Activated CD4-positive, alpha-beta T cell treated with anti-CD3 and anti-CD28 coated beads for 36 hours (primary cell): ENCODE data around the gene SH3BP1. TPM values are rescaled to one million over a fixed set of nuclear protein-coding genes. Genes with fewer than 3 reads are reported as not detected.
"Not testable (repeated sequence)": the region's sequence is repeated elsewhere in the genome, so short reads cannot be mapped to it uniquely, and the experiment has no call there.

Source experiments
- ATAC-seq: fragments of 200-7000 bp; cut with Tn5 transposase; one replicate; pipeline ENCODE4 v1.10.0; 2021; ENCODE audit warnings: mild to moderate bottlenecking, moderate library complexity
- CTCF ChIA-PET: fragments of 350-600 bp; sonication (Branson Sonifier 250); formaldehyde crosslinking; loops from one replicate; lab custom pipeline; 2021; ENCODE audit warnings: antibody characterized with exemption; lab: Charles Lee
- POLR2A ChIA-PET: fragments of 350-600 bp; sonication (Branson Sonifier 250); formaldehyde crosslinking; loops from one replicate; lab custom pipeline; 2021; ENCODE audit warnings: antibody characterized with exemption, inconsistent platforms; lab: Charles Lee
- DNase-seq: peaks from one replicate; pipeline ENCODE4 v3.0.0-alpha.2; 2020
- H3K27ac Mint-ChIP-seq: one replicate; pipeline ENCODE4 v1.8.0; 2021; ENCODE audit warnings: mixed read lengths
- H3K27me3 Mint-ChIP-seq: one replicate; pipeline ENCODE4 v1.8.0; 2021; ENCODE audit warnings: mixed read lengths
- H3K36me3 Mint-ChIP-seq: one replicate; pipeline ENCODE4 v1.8.0; 2021; ENCODE audit warnings: low read depth, mixed read lengths
- H3K4me1 Mint-ChIP-seq: one replicate; pipeline ENCODE4 v1.8.0; 2021; ENCODE audit warnings: mixed read lengths
- H3K4me3 Mint-ChIP-seq: one replicate; pipeline ENCODE4 v1.8.0; 2021; ENCODE audit warnings: mild to moderate bottlenecking, moderate library complexity, mixed read lengths
- H3K9me3 Mint-ChIP-seq: one replicate; pipeline ENCODE4 v1.8.0; 2021; ENCODE audit warnings: low read depth, mixed read lengths
- intact Hi-C, 2 experiments: fragments of 100-400 bp; cut with DNase I in 1 of 2; cut with micrococcal nuclease in 1 of 2; formaldehyde crosslinking; loops; one replicate each; pipeline versions ENCODE4 v1.14.2 to v1.15.1; 2022 to 2024; cut with DNase I, micrococcal nuclease
- total RNA-seq, 2 experiments: library from RNA; stranded (reverse); gene quantifications; one replicate each; pipeline ENCODE4 v1.2.3, GENCODE V29; 2021

Gene SH3BP1
- total RNA-seq, 2 experiments from 2014 or later: 86.5 to 98.2 TPM

DNA sequence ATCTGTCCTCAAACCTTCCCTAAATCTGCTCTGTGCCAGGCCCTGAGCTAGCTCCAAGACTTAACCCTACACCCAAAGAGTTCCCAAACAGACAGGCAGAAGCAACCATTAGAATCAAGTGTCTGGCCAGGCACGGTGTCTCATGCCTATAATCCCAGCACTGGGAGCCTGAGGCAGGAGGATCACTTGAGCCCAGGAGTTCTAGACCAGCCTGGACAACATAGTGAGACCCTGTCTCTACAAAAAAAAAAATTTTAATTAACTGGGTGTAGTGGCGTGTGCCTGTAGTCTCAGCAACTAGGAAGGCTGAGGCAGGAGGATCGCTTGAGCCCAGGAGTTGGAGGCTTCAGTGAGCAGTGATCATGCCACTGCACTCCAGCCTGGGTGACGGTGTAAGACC is 17.1 kb downstream of the SH3BP1 start:
- CTCF ChIA-PET: interaction anchor here (0.6 to 8.6 kb wide), 4 partner anchors 13 to 152 kb away, joined by 3 to 98 read pairs (median 20); no protein-coding TSS in a partner anchor
- Mint-ChIP-seq H3K4me1 (peaks cover 30% of the 10 kb centered on the region), H3K36me3 (peaks cover 14% of the 10 kb centered on the region), H3K27ac (peak overlapping the region; percentile 4)
- intact Hi-C loops, POLR2A ChIA-PET, DNase-seq, ATAC-seq, H3K4me3 Mint-ChIP-seq, H3K9me3 Mint-ChIP-seq, H3K27me3 Mint-ChIP-seq: not testable (repeated sequence)

DNA sequence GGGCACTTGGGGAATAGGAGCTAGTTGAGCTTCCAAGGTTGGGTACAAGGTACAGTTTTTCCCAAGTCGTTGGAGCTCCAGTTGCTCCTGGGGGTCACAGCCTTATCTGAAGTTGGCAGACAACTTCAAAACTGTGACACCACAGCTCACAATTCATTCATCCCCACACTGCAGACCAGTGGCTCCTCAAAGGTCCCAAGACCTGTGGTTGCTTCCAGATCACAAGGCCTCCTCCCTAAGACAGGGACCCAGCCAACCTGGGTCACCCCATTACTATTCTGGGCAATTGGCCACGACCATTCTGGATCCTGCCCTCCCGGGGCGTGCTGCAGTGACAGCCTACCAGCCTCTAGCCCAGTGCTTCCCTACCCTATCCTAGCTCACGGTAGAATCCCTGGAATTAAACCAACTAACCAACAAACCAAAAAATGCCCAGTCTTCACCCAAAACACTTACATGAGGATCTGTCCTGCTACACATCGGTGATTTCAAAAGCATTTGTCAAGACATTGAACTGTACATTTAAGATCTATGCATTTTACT is 18.2 kb downstream of the SH3BP1 start:
- peaks cover 31% of the 10 kb centered on the region for H3K4me1 Mint-ChIP-seq
- DNase-seq: no peak
- no peaks in the 10 kb centered on the region for H3K27me3 Mint-ChIP-seq
- intact Hi-C loops: loop anchor here (1.0 to 2.0 kb wide), 11 partner anchors 15 to 296 kb away; partner anchors contain the start of genes C22orf23 (in 2 of the 2), NOL12 (in 2 of the 2), POLR2F (in 2 of the 2) and ANKRD54 (in 1 of the 2)
- ChIA-PET CTCF (interaction anchor here (0.6 to 8.6 kb wide), 16 partner anchors 9 to 206 kb away, joined by 3 to 98 read pairs (median 4); partner anchors contain the start of genes ANKRD54, GGA1 and NOL12), POLR2A (interaction anchor here (0.6 to 2.6 kb wide), 13 partner anchors 11 to 150 kb away, joined by 3 to 16 read pairs (median 7); partner anchors contain the start of genes GCAT, GGA1 and LGALS1)
- H3K27ac Mint-ChIP-seq: peak overlapping the region; percentile 91
- H3K9me3 Mint-ChIP-seq: no peaks in the 10 kb centered on the region
- peak overlapping the region; percentile 76 for H3K4me3 Mint-ChIP-seq
- no peak for ATAC-seq
- H3K36me3 Mint-ChIP-seq: peaks cover 7% of the 10 kb centered on the region

DNA sequence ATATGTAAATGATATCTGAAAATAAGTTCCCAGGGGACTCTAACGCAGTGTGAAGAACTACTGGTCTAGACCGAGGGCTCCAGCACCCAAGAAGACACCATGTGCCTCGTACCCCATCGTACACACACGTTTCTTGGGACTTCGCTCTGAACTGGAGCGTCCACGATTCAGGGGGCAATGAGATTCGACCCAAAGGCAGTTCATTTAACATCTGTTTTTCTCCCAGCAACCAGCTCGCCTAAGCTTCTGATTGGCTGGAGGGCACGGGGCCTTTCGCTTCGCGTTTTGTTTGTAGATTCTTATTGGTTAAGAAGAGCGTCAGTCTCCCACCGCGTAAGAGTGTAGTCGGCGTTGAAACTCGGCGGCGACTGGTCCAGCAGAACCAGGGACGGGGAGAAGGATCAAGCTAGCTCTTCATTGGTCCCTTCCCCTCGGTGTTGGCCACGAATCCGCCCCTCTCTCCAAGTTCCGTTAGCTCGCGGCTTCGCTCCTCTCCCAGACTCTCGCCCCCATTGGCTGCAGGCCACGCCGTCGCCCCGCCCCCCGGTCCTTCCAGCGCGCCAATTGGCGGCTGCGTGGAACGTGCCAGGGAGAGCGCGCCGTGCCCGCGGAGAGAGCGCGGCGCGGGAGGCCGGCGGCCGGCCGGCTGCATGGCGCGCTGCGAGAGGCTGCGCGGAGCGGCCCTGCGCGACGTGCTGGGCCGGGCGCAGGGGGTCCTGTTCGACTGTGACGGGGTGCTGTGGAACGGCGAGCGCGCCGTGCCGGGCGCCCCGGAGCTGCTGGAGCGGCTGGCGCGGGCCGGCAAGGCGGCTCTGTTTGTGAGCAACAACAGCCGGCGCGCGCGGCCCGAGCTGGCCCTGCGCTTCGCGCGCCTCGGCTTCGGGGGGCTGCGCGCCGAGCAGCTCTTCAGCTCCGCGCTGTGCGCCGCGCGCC is 18.9 kb downstream of the SH3BP1 start, which contains the start of gene PDXP:
PDXP (plus strand) TSS at position 591 of the 933 bp plus-strand sequence; CDS start at position 651, 60 bp downstream.
- ChIA-PET CTCF (interaction anchor here (0.6 to 8.6 kb wide), 19 partner anchors 9 to 254 kb away, joined by 3 to 98 read pairs (median 4); partner anchors contain the start of genes ANKRD54, GGA1 and NOL12), POLR2A (interaction anchor here (0.5 to 2.6 kb wide), 16 partner anchors 10 to 186 kb away, joined by 3 to 16 read pairs (median 6); partner anchors contain the start of genes ANKRD54, GCAT, GGA1 and LGALS1)
- H3K9me3 Mint-ChIP-seq: no peaks in the 10 kb centered on the region

DNA sequence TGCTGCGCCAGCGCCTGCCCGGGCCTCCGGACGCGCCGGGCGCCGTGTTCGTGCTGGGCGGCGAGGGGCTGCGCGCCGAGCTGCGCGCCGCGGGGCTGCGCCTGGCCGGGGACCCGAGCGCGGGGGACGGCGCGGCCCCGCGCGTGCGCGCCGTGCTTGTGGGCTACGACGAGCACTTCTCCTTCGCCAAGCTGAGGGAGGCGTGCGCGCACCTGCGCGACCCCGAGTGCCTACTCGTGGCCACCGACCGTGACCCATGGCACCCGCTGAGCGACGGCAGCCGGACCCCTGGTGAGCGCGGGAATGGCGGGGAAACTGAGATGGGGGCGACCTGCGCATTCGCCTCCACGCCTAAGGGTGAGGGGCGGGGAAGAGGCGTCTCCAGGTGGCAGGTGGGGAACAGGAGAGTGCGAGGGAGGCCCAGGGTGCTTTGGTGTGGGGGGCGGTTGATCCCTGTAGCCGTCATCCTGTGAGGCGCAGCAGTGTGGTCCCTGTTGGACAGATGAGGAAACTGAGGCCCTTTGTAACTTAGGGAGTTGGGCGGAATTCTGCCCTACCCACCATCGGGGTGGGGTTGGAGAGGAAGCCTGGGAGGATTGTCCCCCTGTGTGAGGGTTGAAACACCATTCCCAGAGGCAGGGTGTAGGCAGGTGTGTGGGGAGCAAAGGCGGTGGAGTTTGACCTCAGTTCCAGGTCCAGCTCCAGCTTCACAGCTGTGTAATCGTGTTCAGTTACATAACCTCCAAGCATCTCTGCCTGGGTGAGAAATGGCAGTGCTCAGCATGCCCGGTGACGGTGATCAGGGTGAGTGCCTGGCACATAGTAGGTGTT is 19.8 kb downstream of the SH3BP1 start:
- CTCF ChIA-PET: interaction anchor here (0.7 to 8.6 kb wide), 12 partner anchors 12 to 542 kb away, joined by 3 to 98 read pairs (median 4); partner anchors contain the start of genes GGA1 and NOL12
- DNase-seq: peak; percentile 49
- intact Hi-C loops: loop anchor here in 1 of 2 experiments (2.0 kb wide), 1 partner anchor 16 kb away; no protein-coding TSS in a partner anchor

More for the DNA sequence above, 18.9 kb downstream of the SH3BP1 start, which contains the start of gene PDXP:
- intact Hi-C loops: loop anchor here (1.0 to 2.0 kb wide), 11 partner anchors 16 to 295 kb away; partner anchors contain the start of genes C22orf23 (in 2 of the 2), NOL12 (in 2 of the 2), POLR2F (in 2 of the 2) and ANKRD54 (in 1 of the 2)
- Mint-ChIP-seq H3K27ac (peak within 1 kb of the TSS; percentile 91), H3K36me3 (peaks cover 2% of the 10 kb centered on the region), H3K27me3 (no peaks in the 10 kb centered on the region), H3K4me3 (peak within 1 kb of the TSS; percentile 86), H3K4me1 (peaks cover 31% of the 10 kb centered on the region)
- DNase-seq: peak; percentile 99
- ATAC-seq: peak; percentile 98

DNA sequence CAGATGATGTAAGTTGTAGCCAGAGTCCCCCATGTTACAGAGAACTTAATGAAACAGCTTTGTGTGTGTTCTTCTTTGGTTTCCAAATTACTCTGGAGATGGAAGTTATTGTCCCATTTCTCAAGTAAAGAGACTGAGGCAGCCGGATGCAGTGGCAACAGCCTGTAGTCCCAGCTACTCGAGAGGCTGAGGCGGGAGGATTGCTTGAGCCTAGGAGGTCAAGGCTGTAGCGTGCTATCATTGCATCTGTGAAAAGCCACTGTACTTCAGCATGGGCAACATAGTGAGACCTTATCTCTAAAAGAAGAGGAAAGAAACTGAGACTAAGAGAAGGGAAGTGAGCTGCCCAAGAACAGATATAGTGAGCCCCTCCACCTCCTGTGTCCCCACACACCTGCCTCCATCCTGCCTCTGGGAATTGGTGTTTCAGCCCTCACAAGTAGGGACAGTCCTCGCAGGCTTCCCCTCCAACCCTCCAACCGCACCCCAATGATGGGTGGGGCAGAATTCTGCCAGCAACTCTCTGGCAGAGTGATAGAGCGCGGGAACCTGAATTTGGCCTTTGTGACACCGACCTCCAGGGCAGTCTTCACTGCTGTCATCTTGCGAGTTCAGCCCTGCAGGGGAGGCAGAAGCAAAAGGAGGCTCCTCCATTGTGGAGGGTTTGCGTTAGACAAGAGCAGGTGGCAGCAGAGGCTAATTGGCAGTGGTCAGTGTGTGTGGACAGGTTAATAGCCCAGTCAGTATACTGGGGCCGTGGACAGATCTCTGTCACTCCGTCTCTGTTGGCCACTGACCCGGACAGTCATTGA is 20.6 kb downstream of the SH3BP1 start:
- no peaks in the 10 kb centered on the region for H3K9me3 Mint-ChIP-seq
- CTCF ChIA-PET: interaction anchor here (0.7 to 8.6 kb wide), 5 partner anchors 12 to 541 kb away, joined by 3 to 98 read pairs (median 36); no protein-coding TSS in a partner anchor
- intact Hi-C loops: loop anchor here in 1 of 2 experiments (2.0 kb wide), 1 partner anchor 17 kb away; no protein-coding TSS in a partner anchor
- peak overlapping the region; percentile 86 for H3K4me3 Mint-ChIP-seq
- H3K4me1 Mint-ChIP-seq: peaks cover 31% of the 10 kb centered on the region
- no peaks in the 10 kb centered on the region for H3K27me3 Mint-ChIP-seq
- DNase-seq (no peak), ATAC-seq (no peak)
- H3K36me3 Mint-ChIP-seq: peaks cover 2% of the 10 kb centered on the region
- POLR2A ChIA-PET: interaction anchor here (1.3 to 2.6 kb wide), 2 partner anchors 12 to 17 kb away, joined by 5 to 8 read pairs; no protein-coding TSS in a partner anchor
- peak overlapping the region; percentile 59 for H3K27ac Mint-ChIP-seq

More for the DNA sequence above, 19.8 kb downstream of the SH3BP1 start:
- Mint-ChIP-seq H3K9me3 (no peaks in the 10 kb centered on the region), H3K27me3 (no peaks in the 10 kb centered on the region), H3K4me3 (peak overlapping the region; percentile 86), H3K4me1 (peaks cover 31% of the 10 kb centered on the region), H3K27ac (peak overlapping the region; percentile 59), H3K36me3 (peaks cover 2% of the 10 kb centered on the region)
- POLR2A ChIA-PET: interaction anchor here (0.5 to 2.6 kb wide), 9 partner anchors 9 to 185 kb away, joined by 3 to 16 read pairs (median 6); partner anchors contain the start of genes ANKRD54, GCAT and GGA1
- no peak for ATAC-seq

DNA sequence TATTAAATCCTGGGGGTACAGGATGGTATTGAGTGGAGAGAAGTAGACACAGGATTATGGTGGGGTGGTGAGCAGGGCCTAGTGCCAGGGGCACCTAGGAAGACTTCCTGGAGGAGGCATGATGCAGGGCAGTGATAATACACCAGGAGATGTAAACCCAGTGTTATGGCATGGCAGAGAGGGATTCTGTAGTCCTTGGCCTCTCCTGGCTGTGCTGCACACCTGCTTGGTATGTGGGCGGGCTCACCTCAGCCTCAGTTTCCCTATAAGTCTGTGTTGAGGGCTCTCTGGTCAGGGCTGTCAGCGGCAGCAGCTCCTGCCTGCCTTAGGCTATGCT is 21.2 kb downstream of the SH3BP1 start:
- ChIA-PET CTCF (interaction anchor here (1.0 to 8.6 kb wide), 6 partner anchors 17 to 68 kb away, joined by 4 to 98 read pairs (median 12); no protein-coding TSS in a partner anchor), POLR2A (interaction anchor here (1.2 to 1.3 kb wide), 2 partner anchors 18 kb away, joined by 5 to 6 read pairs; no protein-coding TSS in a partner anchor)
- DNase-seq (no peak), ATAC-seq (no peak)
- H3K27ac Mint-ChIP-seq: no peak overlapping the region
- H3K36me3 Mint-ChIP-seq: peaks cover 2% of the 10 kb centered on the region
- H3K4me1 Mint-ChIP-seq: peaks cover 31% of the 10 kb centered on the region
- no peaks in the 10 kb centered on the region for H3K9me3 Mint-ChIP-seq
- intact Hi-C loops: no loop called here
- peak overlapping the region; percentile 86 for H3K4me3 Mint-ChIP-seq
- H3K27me3 Mint-ChIP-seq: no peaks in the 10 kb centered on the region

DNA sequence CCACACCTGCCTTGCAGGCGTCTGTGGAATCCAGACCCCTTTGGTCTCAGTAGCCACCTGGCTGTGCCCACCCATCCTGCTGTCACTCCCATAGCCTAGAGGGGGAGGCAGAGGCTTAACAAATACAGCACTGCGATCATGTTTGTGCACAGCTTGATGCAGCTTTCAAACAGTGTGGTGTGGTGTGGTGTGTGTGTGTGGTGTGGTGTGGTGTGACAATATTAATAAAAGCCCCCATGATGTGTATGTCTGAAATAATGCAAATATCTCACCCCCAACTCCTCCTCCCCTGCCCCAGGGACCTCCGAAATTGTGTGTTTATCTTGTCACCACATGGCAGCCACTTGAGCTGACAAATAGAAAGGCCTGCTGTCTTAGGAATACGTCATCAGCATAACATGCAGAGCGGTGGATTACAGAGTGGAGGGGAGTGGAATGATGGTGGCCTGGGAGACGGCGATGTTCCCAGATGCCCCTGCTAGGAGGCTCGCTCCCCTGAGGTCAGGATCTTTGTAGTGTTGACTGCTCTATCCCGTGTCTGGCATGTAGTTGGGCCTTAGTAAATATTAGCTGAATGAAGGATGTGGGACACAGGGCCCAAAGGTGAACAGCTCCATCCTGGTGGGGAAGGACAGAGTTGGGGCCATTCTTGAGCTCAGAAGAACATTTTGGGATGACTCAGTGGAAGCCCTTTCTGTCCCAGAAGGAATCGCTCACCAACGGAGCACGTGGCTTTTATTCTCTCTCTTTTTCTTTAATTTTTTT is 21.9 kb downstream of the SH3BP1 start:
- intact Hi-C loops: no loop called here
- CTCF ChIA-PET: interaction anchor here (0.7 to 8.6 kb wide), 11 partner anchors 10 to 254 kb away, joined by 3 to 98 read pairs (median 4); partner anchors contain the start of genes LGALS1, NOL12 and SH3BP1
- Mint-ChIP-seq H3K4me3 (no peak overlapping the region), H3K27me3 (no peaks in the 10 kb centered on the region), H3K36me3 (peaks cover 6% of the 10 kb centered on the region), H3K27ac (peak overlapping the region; percentile 2), H3K4me1 (peaks cover 31% of the 10 kb centered on the region), H3K9me3 (no peaks in the 10 kb centered on the region)
- no peak for DNase-seq
- no peak for ATAC-seq
- POLR2A ChIA-PET: interaction anchor here (0.5 to 1.2 kb wide), 3 partner anchors 14 to 44 kb away, joined by 3 to 6 read pairs (median 3); partner anchors contain the start of gene LGALS1

DNA sequence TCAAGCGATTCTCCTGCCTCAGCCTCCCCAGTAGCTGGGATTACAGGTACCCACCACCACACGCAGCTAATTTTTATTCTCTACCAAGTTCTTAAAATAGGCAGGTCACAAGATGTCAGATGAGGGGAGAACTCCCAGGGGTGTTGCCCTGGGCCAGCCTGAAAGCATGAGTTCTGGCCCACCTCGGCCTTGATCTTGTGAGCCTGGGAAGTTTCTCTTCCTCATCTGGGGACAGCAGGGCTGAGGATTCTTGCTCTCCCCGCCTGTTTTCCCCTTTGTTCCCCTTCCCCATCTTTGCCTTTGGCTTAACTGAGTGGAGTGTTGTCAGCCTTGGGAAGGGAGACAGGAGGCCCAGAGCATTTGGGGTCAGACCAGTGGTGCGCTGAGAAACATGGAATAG is 22.6 kb downstream of the SH3BP1 start:
- Mint-ChIP-seq H3K9me3 (no peaks in the 10 kb centered on the region), H3K27ac (no peak overlapping the region), H3K36me3 (peaks cover 11% of the 10 kb centered on the region), H3K4me3 (no peak overlapping the region), H3K27me3 (no peaks in the 10 kb centered on the region), H3K4me1 (peaks cover 31% of the 10 kb centered on the region)
- intact Hi-C loops: no loop called here
- ATAC-seq (no peak), DNase-seq (no peak)
- ChIA-PET CTCF (interaction anchor here (1.0 to 8.6 kb wide), 9 partner anchors 10 to 70 kb away, joined by 3 to 98 read pairs (median 4); partner anchors contain the start of genes LGALS1, NOL12 and SH3BP1), POLR2A (interaction anchor here (0.6 to 1.2 kb wide), 3 partner anchors 13 to 19 kb away, joined by 3 to 6 read pairs (median 6); partner anchors contain the start of gene LGALS1)
